ENCODE measurements around the gene DHRS9.
"Not testable (repeated sequence)": the region's sequence is repeated elsewhere in the genome, so short reads cannot be mapped to it uniquely, and the experiment has no call there.

DHRS9 gene

GRCh38 chr2:169131587-169132512 is 62.5 kb downstream of the DHRS9 start:
- no peak for DNase-seq (ENCODE audit: low read depth in 2 of 2)

DNA sequence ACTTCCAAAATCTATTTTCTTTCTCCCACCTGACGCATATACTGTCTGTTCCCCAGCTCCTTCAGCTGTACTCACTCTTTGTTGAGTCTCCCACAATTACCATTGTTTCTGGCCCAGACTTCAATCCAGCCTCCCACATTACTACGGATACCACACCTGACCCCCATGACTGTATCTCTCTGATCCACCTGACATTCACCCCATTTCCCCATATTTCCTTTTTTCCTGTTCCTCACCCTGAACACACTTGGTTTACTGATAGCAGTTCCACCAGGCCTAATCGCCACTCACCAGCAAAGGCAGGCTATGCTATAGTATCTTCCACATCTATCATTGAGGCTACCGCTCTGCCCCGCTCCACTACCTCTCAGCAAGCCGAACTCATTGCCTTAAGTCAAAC is 64.9 kb downstream of the DHRS9 start:
- DNase-seq (ENCODE audit: low read depth in 2 of 2) = not testable (repeated sequence)

- not testable (repeated sequence) for DNase-seq (ENCODE audit: low read depth in 2 of 2)
These were observed 67.1 kb downstream of the DHRS9 start for GRCh38 chr2:169136428-169136827.

DNA sequence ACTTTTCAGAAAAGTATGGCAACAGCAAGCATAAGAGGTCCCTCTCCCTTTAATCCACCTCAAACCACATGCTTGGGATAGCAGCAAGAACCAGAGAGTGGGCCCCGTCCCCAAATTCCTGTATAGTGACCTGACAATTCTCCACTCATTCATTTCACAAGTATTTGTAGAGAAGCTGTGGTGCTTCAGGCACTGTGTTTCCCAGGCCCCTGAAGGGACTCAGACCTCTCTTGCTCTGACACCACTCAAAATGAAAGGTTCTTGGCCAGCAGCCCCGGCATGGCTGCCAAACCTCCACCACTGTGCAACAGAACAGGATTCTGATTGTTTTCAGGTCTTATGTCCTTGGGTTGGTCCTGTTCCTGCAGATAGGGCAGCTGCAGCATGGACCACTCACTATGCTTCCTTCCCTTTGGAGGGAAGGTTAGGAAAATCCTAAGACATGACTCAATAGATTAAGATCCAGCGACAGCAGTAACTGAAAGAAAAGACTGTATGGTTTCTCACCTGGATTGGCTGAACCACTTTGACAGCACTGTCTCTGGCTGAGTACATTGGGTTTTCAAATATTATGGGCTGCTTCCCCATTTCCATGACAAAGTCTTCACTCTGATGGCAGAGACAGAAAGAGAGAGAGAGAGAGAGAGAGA is 67.6 kb downstream of the DHRS9 start:
- DNase-seq (ENCODE audit: low read depth in 2 of 2) = no peak

GRCh38 chr2:169137924-169138323 is 68.6 kb downstream of the DHRS9 start:
- DNase-seq (ENCODE audit: low read depth in 2 of 2) = no peak

GRCh38 chr2:169139145-169139544 is 69.8 kb downstream of the DHRS9 start:
- DNase-seq (ENCODE audit: low read depth in 2 of 2) = no peak

- no peak for DNase-seq (ENCODE audit: low read depth in 2 of 2)
These were observed 70.8 kb downstream of the DHRS9 start for GRCh38 chr2:169139993-169140767.

DNA sequence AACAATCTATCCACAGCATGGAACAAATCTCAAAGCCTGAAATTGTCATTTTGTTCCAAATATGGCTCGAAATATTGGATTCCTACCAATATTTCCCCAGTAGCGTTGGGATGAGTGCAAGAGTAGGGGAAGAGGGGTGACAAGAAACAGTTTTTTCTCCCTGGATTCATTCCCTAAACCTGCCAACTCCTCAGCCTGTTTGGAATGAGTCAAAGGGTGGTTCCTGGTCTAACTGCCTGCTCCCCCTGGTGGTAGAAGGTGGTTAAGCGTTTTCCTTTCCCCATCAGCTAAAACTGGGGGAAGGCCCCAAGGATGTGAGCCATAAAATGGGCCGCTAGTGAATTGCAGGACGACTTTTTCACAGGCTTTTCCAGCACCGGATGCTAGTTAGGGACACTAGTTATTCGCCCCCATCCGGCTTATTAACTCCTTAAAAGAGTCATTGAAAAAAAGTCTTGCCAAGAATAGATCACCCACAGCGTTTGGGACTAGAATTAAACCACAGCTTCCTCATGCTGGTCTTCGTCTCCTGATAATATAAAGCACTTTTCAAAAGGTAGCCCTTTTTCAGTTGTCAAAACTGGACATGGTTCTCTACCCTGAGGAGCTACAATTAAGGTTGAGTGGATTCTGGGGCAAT is 72.5 kb downstream of the DHRS9 start:
- peak; percentile 24 to 50 for DNase-seq (ENCODE audit: low read depth in 2 of 2)

DNA sequence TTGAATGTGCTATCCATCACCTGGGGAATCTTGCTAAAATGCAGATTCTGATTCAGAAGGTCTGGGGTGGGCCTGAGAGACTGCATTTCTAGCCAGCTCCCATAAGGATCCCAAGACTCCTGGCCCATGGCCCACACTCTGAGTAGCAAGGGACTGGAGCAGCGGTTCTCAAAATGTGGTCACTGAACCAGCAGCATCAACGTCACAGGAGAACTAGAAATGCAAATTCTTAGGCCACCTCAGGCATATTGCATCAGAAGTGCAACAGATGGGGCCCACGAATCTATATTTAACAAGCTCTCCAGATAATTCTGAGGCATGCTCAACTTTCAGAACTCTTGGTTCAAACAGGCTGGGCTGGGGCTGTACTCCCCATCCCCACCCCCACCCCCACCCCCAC is 74.6 kb downstream of the DHRS9 start:
- no peak for DNase-seq (ENCODE audit: low read depth in 2 of 2)
